Mammary epithelial cell (primary cell): ENCODE results near the gene NTSR2.

ENCODE experiments used
- CTCF ChIP-seq, 2 donors: IDR thresholded peaks in 1 of 2; conservative IDR thresholded peaks in 1 of 2; 2 replicates each; pipeline ENCODE4 v1.5.1; 2011 to 2012; ENCODE audit warnings: inconsistent platforms in 2 of 2, low read length in 2 of 2, mild to moderate bottlenecking in 2 of 2, control low read depth in 1 of 2, low read depth in 1 of 2; ENCODE audit not compliant: insufficient read depth in 1 of 2; ENCODE audit errors: extremely low read depth in 1 of 2
- EZH2 ChIP-seq: IDR thresholded peaks from 2 replicates; pipeline ENCODE4 v1.6.1; 2012; ENCODE audit warnings: low read length, inconsistent platforms, borderline replicate concordance

GRCh38 chr2:11658208-11659114, 11.5 kb downstream of the NTSR2 start:
- no peak for TF ChIP-seq CTCF (conservative IDR thresholded peaks at IDR 0.05 in 1 of 2, IDR thresholded peaks at IDR 0.05 in 1 of 2; ENCODE audit: extremely low read depth in 1 of 2, insufficient read depth in 1 of 2, low read depth in 1 of 2, low read length in 2 of 2)
- no peak for TF ChIP-seq EZH2
